HG02870 (cell line): ENCODE data around the gene GRHL1.

Experiments
- ATAC-seq: cut with Tn5 transposase; IDR thresholded peaks from one replicate; pipeline ENCODE4 v1.9.1; 2021; ENCODE audit warnings: mild to moderate bottlenecking, moderate library complexity; ENCODE audit not compliant: unreplicated experiment

The GRHL1 gene

DNA sequence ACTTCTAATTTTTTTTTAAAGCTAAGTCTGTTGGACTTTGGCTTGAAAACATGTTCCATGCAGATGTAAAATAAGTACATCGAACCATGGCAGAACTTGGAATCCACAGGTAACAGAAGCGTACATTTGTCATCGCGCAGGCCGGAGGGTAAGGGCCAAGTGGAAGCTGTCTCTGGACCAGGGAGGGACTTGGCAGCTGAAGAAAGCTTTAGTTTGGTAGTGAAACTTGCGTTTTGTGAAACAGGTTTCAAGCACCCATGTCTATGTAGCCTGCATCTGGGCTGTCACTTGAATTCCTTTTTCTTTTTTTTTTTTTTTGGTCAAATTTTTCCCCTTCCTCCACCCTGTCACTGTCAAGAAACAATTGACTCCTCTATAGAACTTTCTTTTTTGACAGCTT lies 20.4 kb downstream of the GRHL1 start:
- ATAC-seq, result no peak

DNA sequence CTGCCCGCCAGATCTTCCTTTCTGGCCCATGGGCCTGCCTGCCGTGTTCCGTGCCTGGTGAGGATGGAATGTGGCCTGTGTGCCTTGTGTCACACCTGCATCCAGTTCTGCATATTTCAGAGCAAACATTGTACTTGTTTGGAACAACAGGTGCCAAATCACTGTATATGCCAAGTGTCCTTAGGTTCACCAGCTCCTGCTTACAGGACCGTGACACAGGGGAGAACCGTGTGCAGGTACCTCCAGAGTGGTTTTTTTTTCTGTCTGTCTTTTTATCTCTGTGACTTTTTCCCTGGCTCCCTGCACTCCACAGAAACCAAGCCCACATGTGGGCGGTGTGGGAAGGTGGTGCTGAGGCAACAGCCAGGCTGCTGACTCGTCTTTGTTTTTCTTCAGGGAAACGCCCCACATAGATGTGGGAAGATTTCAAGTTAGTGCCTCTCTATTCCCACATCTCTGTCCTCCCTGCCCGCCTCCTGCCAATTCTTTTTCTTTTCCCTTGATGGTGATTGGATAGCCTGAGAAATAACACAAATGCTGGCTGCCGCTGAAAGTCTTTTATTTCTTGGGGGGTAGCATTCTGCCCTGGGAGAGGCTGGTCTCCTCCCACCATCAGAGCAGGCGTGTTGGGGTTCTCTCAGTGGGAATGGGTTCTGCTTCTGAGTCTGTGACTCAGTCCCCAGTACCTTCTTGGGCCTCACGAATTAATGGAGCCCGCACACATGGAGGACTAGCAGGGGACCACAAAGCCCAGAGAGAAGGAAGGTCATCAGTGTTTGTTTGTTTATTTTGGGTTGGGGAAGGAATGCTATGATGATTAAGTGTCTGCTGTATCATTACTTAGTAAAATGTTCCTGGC lies 21.4 kb downstream of the GRHL1 start:
- ATAC-seq, result no peak

DNA sequence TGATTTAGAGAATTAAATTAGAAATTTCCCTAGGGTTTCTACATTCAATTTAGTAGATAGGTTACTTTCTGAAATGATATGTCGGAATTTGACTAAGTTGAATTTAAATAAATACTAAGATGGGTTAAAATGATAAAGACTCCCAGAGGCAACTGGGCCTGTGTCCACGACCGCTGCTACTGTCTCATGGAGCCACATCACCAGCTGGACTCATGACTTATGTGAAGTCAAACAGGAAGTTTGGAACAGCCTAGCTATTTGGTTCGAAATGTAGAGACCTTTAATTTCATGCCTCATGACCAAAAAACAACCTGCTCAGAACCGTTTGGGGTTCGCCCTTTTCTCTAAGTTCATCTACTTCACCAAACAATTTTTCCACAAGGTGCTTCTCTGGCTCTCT lies 22.2 kb downstream of the GRHL1 start:
- no peak for ATAC-seq

DNA sequence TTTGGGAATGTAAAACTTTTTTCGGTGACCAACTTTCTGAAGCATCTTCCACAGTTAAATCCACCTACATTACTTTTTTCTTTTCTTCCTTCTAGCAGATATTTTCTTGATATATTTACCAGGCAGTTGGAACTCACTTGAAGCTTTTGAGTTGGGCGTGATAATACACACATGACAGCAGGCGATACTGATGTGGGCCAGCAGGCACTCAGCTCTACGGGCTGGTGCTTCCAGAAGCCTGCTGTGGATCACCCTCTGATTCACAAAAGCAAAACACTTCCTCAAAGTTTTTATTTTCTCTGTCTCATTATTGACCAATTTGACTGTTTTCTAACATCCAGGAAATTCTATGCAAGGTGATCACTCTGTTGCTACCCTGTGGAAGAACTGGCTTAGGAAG lies 22.9 kb downstream of the GRHL1 start:
- ATAC-seq, result no peak

DNA sequence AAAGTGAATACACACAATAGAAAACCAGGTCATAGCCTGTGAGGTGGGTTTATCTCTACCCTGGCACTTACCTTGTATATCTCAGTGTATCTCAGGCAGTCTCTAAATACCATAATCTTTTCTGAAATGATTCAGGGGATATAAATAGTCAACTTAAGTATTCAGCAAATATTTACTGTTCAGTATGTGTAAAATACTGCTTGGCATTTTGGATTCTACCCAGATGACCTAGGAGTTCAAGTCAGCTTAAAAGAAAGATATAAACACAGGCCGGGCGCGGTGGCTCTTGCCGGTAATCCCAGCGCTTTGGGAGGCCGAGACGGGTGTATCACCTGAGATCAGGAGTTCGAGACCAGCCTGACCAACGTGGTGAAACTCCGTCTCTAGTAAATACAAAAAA lies 23.8 kb downstream of the GRHL1 start:
- no peak for ATAC-seq

DNA sequence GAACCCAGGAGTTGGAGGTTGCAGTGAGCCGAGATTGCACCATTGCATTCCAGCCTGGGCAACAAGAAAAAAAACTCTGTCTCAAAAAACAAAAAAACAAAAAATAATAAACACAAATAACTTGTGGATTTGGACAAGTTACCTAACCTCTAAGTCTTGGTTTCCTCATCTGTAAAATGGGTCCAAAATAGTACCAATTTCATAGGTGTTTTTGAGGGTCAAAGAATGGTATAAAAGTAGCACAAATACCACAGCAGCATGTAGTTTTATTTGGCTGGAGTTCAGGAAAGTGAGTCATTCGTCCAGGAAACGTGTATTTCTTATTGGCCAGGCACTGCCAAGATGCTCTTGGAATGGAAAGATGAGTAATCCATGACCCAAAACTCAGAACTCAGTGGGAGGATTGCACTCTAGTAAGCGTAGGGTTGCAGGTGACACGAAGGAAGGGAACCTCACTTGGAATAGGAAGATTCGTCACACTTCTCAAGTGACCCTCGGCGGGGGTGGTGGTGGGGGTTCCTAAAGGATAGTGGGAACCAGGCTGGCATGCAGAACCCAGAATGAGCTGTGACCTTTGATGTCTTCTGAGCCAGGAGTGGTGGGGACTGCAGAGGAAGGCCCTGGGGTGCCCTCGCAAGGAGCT lies 24.4 kb downstream of the GRHL1 start:
- no peak for ATAC-seq

DNA sequence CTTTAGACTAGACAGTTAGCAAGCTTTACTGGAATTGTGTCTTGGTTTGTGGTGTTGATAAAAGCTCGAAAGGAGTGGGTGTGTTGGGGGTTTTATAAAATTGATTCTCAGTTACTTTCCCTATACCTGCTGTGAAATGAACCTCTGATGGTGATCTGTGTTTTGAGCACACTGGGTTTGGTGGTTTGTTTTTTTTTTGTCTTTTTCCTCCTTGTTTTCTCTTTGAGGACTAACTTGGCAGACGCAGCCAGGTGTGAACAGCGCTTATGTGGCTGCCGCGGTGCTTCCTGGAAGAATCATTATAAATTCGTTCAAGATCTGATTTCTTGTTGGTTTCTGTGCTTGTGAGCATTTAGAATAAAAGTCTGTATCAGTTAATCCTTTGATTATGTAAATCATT lies 28.5 kb downstream of the GRHL1 start:
- ATAC-seq, result no peak

DNA sequence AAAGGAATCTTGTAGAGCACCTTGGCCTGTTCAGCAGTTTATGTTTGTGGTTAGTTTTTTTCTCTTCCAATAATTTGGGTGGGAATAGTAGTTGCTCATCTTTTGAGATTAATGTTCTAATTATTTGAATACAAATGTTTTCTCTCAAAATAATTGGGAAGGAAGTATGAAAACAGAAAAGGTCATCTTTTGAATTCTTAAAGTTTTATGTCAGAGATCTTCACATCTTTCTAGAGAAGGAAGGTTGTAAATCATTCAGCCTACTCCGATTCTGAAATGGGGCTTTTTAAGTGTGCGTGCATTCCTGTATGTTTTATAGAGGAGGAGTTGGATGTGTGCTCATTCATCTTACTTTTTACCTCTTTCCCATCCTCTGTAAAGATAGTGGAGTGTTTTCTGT lies 29.0 kb downstream of the GRHL1 start:
- ATAC-seq, result no peak

DNA sequence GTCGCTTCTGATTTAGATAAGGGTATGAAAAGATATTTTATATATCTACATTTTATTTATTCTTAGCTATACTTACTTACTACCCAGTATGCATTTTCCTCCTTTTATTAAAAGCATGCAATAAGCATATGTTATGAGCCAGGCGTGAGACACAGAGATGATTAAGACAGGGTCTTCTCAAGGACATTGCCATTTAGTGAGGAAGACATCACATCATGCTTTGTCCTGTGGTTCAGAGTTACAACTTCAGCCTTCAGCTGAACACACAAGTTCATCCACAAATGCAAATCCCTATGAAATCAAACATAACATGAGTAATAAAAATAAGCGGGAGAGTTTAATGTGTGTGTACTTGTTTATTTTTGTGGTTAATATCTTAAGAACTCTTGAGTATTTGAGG lies 30.2 kb downstream of the GRHL1 start:
- no peak for ATAC-seq

DNA sequence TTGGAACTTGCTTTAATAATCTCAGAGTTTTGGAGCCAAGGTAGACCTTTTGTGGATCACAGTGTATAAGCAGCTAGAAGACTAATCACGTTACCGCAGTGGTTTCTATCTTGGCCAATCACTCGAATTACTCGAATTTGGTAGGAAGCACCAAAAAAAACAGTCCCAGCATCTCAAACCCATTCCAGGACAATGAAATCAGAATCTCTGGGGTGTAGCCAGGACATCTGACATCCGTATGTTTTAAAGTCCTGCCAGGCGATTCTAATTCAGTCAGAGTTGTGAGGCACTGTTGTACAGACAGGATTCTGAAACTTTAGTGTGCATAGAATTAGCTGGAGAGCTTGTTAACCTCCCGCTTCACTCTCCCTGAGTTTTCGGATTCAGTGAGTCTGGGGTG lies 30.8 kb downstream of the GRHL1 start:
- ATAC-seq, result no peak

DNA sequence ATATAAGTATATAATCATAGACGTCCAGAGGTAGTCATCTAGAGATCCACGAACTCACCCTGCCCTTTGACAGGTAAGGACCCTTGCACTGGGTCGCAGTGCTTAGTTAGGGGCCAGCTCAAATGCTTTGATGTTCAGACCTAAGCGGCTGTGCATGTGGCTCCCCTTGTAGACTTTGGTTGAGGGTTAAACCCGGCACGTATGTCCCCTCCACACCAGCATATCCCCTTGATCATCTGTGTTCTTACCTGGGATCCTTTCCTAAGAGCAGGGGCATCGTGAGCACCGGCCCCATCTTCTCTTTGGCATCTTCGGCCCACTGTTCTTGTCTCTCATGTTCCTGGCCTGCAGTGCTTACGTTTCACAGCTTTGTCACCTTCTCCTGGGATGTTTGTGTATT lies 31.4 kb downstream of the GRHL1 start:
- no peak for ATAC-seq

DNA sequence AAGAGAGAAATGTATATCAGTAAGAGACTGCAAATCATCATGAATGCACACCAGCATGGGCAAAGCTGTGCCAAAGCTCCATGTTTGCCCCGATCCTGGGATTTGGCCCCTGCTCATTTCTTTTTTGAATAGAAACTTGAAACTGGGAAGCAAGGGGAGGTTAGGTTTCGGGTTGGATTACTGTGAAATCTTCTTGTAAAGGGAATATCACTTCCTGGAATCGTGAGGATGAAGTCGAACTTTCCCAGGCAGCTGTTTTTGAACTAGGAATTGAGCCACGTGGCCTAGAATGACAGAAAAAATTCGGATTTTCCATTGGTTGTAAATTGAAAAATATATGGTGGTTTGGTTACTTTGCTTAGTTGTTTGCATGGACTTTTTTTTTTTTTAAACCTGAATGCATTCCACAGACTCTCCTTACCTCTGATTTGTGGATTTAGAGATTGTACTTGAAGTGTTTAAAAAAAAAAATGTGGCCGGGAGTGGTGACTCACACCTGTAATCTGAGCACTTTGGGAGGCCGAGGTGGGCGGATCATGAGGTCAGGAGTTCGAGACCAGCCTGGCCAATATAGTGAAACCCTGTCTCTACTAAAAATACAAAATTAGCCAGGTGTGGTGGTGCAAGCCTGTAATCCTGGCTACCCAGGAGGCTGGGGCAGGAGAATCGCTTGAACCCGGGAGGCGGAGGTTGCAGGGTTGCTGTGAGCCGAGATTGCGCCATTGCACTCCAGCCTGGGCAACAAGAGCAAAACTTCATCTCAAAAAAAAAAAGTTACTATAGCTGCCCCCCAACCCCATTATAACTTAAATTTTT lies 32.1 kb downstream of the GRHL1 start:
- ATAC-seq, result no peak

DNA sequence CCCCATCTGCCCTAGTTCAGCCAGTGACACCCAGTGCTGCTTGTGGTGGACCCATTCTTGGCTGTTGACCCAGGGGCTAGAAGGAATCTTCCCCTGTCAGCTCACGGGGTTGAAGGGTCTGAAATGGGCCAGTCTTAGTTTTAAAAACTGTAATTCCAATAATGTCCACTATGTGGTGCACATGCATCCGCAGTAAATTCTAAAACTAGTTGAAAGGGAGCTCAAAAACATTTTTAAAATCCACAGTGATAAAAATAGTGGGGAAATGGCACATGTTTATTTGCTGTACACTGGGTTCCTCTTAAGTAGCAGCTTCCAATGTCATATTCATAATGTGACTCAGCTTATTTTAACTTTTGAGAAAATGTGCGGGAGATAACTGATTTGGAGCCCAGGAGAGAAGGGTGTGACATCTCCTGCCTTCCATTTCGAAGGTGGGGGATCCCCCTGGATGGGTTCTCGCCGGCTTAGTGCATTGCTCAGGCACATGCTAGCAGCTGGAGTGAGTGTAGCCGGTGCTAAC lies 32.8 kb downstream of the GRHL1 start:
- no peak for ATAC-seq

DNA sequence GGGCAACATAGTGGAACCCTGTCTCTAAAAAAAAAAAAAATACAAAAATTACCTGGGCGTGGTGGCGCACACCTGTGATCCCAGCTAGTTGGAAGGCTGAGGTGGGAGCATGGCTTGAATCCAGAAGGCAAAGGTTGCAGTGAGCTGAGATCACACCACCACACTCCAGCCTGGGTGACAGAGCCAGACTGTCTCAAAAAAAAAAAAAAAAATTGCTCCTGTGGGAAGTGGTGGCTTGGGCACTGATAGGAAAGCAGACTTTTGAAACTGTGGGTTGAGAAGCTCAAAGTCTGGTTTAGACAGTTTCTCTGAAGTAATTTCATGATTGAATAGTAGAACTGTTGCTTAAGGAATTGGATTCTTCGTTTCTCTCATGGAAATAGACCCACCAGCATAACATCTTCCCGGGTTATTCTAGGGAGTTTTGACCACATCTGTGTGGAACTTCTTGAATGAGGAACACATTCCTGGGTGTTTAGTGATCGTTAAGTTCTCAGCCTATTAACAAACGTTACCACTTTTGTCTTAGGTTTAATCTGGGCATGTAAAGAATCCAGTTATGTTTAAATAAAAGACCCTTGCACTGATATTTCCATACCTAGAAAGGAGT lies 33.5 kb downstream of the GRHL1 start:
- no peak for ATAC-seq

DNA sequence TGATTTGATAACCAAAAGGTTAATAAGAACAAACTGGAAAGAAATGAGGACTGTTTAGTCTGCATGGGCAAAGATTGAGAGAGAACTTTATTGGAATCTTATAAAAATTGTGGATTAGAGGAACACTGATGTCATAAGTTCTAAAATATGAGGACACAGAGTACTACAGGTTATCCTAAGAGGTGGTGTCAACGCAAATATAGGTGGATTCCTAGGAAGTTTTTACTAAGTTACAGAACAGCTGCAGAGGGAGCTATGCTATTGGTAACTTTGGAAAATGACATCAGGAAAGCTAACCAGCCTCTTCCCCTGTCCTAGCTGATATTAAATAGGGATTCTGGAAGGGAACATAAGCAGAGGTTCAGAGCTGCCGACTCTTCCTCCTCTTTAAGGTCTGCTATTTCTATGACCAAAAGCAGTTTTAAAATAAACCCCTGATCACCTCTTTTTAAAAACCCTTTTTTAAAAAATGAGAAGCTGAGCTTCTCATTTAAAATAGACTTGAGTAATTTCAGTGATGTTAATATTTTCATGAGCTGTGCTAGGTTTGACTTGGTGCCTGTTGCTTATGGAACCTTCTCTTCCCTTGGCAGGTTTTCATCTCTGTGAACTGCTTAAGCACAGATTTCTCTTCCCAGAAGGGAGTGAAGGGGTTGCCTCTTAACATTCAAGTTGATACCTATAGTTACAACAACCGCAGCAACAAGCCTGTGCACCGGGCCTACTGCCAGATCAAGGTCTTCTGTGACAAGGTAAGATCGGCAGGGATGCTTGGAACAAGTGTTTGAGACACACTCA lies 34.2 kb downstream of the GRHL1 start:
- no peak for ATAC-seq

DNA sequence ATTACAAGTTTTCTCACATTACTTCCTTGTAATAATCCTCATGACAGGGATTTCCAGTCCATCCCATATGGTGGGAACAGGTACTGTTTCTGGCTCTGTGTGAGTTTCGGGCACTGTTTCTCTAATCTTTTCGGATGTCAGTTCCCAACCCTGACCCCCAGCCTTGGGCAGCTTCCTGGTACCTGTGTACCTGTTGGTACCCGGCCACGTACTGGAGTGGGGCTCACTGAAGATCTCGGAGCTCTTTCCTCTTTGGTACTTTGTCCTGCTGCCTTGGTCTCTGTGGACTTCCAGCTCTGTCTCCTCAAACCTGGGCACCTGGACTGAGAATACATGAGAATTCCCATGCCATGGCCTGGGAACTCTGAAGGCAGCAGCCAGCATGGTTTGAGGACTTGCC lies 36.8 kb downstream of the GRHL1 start:
- no peak for ATAC-seq

DNA sequence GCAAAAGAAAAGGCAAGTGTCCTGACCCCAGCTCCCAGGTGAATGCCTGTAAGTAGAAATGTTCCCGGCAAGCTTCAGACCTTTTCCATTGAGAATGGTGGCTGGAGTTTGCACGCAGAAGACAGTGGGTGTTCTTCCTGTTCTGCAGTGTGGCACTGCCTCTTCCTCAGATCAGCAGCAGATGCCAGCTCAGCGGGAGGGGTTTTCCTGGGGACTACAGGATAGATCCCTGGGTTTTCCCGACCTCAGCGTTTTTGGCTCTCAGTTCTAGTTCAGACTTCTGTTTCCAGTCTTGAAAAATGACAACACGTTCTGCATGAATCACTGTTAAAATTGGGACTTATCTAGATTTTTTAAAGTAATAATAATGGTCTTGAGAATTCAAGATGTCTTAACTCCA lies 39.2 kb downstream of the GRHL1 start:
- ATAC-seq, result no peak

DNA sequence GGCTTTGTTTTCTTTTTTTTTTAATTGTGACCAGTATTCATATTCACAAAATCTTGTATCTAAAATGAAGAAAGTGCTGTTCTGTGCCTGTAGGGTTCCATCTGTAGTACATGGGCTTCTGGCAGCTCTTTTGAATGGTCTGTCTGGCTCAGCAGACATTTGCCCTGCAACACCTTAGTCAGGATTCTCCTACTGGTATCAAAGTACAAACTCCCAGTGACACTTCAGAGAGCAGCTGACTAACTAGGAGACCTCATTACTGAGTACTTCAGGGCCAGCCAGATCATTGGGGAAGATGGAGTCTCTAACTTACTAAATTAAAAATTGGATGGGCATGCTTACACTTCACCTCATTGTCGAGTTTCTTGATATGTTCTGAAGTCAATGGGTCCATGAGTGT lies 39.7 kb downstream of the GRHL1 start:
- ATAC-seq, result no peak

DNA sequence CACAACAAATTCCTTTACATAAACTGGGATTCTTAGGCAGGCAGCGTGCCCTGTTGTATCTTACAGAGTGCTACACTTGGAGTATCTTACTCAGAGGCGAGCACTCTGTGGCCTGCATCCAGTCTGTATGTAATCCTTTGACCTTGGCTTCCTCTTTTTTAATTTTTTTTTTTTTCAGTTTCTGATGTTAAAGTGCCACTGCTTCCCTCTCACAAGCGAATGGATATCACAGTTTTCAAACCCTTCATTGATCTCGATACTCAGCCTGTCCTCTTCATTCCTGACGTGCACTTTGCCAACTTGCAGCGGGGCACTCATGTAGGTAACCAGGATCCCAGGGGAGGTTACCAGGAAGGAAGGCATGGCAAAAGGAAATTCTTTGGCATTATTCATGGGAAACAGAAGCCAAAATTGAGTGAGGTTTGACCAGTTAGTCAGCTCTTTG lies 40.4 kb downstream of the GRHL1 start:
- no peak for ATAC-seq
